WTC11 (cell line): ENCODE measurements around the gene EXOC4.

Source experiments
- GTF2I ChIP-seq: fragments of 250-450 bp; sonication (Bioruptor Pico); conservative IDR thresholded peaks from 2 replicates; pipeline ENCODE4 v1.4.0; 2021; ENCODE audit warnings: mild to moderate bottlenecking
- NFE2L1 ChIP-seq: sonication (generic); formaldehyde crosslinking; IDR thresholded peaks from 2 replicates; pipeline ENCODE4 v1.8.1; 2023; ENCODE audit warnings: missing genetic modification reagents
- NR2C2 ChIP-seq: sonication (generic); formaldehyde crosslinking; IDR thresholded peaks from 2 replicates; pipeline ENCODE4 v1.8.0; 2022; ENCODE audit warnings: mild to moderate bottlenecking, missing genetic modification reagents
- NR3C1 ChIP-seq: sonication (generic); formaldehyde crosslinking; conservative IDR thresholded peaks from 2 replicates; pipeline ENCODE4 v1.8.1; 2023; ENCODE audit warnings: low read depth, mild to moderate bottlenecking, missing genetic modification reagents
- SMAD4 ChIP-seq: sonication (generic); formaldehyde crosslinking; IDR thresholded peaks from 2 replicates; pipeline ENCODE4 v1.8.0; 2022; ENCODE audit warnings: mild to moderate bottlenecking, missing genetic modification reagents
- SP1 ChIP-seq: sonication (generic); formaldehyde crosslinking; conservative IDR thresholded peaks from 2 replicates; pipeline ENCODE4 v1.8.1; 2022; ENCODE audit warnings: missing genetic modification reagents
- TF ChIP-seq, protein P1 (sequence below): fragments of 200-600 bp; IDR thresholded peaks from 2 replicates; pipeline ENCODE4 v1.8.0; 2022; ENCODE audit warnings: antibody characterized with exemption
- TF ChIP-seq, protein P2 (sequence below): sonication (generic); formaldehyde crosslinking; IDR thresholded peaks from 2 replicates; pipeline ENCODE4 v1.8.1; 2023; ENCODE audit warnings: mild to moderate bottlenecking, moderate library complexity, missing genetic modification reagents
- TF ChIP-seq, protein P3 (sequence below): sonication (generic); formaldehyde crosslinking; IDR thresholded peaks from 2 replicates; pipeline ENCODE4 v1.8.0; 2022; ENCODE audit warnings: mild to moderate bottlenecking, missing genetic modification reagents

DNA sequence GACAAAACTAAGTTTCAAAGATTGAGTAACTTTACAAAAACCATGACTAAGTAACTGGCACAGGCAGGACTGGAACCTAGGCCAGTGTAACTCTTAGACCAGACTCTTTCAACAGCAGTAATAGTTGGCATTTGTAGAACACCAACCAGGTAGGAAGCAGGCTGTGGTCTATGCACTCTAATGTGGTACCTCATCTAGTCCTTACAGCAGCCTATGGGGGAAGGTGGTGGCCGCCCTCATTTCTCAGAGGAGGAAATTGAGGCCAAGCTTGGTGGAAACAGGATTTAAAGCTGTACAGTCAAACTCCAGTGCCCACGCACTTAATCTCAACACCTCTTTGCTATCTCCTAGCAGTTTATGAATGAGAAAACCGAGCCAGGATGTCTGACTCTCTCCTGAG is 708.8 kb downstream of the EXOC4 start:
- TF ChIP-seq, protein P1, sequence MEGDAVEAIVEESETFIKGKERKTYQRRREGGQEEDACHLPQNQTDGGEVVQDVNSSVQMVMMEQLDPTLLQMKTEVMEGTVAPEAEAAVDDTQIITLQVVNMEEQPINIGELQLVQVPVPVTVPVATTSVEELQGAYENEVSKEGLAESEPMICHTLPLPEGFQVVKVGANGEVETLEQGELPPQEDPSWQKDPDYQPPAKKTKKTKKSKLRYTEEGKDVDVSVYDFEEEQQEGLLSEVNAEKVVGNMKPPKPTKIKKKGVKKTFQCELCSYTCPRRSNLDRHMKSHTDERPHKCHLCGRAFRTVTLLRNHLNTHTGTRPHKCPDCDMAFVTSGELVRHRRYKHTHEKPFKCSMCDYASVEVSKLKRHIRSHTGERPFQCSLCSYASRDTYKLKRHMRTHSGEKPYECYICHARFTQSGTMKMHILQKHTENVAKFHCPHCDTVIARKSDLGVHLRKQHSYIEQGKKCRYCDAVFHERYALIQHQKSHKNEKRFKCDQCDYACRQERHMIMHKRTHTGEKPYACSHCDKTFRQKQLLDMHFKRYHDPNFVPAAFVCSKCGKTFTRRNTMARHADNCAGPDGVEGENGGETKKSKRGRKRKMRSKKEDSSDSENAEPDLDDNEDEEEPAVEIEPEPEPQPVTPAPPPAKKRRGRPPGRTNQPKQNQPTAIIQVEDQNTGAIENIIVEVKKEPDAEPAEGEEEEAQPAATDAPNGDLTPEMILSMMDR: no peak
- TF ChIP-seq GTF2I (CRISPR knock-in tag) (no peak), NFE2L1 (CRISPR knock-in tag) (no peak), NR2C2 (CRISPR knock-in tag) (no peak), SMAD4 (no peak), NR3C1 (CRISPR knock-in tag) (no peak), SP1 (CRISPR knock-in tag) (no peak)
- TF ChIP-seq, protein P2, sequence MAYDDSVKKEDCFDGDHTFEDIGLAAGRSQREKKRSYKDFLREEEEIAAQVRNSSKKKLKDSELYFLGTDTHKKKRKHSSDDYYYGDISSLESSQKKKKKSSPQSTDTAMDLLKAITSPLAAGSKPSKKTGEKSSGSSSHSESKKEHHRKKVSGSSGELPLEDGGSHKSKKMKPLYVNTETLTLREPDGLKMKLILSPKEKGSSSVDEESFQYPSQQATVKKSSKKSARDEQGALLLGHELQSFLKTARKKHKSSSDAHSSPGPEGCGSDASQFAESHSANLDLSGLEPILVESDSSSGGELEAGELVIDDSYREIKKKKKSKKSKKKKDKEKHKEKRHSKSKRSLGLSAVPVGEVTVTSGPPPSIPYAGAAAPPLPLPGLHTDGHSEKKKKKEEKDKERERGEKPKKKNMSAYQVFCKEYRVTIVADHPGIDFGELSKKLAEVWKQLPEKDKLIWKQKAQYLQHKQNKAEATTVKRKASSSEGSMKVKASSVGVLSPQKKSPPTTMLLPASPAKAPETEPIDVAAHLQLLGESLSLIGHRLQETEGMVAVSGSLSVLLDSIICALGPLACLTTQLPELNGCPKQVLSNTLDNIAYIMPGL (CRISPR knock-in tag): no peak
- TF ChIP-seq, protein P3, sequence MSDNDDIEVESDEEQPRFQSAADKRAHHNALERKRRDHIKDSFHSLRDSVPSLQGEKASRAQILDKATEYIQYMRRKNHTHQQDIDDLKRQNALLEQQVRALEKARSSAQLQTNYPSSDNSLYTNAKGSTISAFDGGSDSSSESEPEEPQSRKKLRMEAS: no peak
